Activated CD8-positive, alpha-beta T cell treated with anti-CD3 and anti-CD28 coated beads for 36 hours (primary cell): Measurements from ENCODE around the gene MB21D2. TPM values are rescaled to one million over a fixed set of nuclear protein-coding genes. Genes with fewer than 3 reads are reported as not detected.

Experiments used
- ATAC-seq: fragments of 200-7000 bp; cut with Tn5 transposase; one replicate; pipeline ENCODE4 v1.10.0; 2021; ENCODE audit warnings: mild to moderate bottlenecking, moderate library complexity
- CTCF ChIA-PET: fragments of 350-600 bp; sonication (Branson Sonifier 250); formaldehyde crosslinking; loops from one replicate; lab custom pipeline; 2021; ENCODE audit warnings: antibody characterized with exemption; lab: Charles Lee
- POLR2A ChIA-PET: fragments of 350-600 bp; sonication (Branson Sonifier 250); formaldehyde crosslinking; loops from one replicate; lab custom pipeline; 2021; ENCODE audit warnings: antibody characterized with exemption; lab: Charles Lee
- DNase-seq: peaks from one replicate; pipeline ENCODE4 v3.0.0-alpha.2; 2020
- H3K27ac Mint-ChIP-seq: one replicate; pipeline ENCODE4 v1.8.0; 2021; ENCODE audit warnings: mild to moderate bottlenecking, mixed read lengths
- H3K27me3 Mint-ChIP-seq: one replicate; pipeline ENCODE4 v1.8.0; 2021; ENCODE audit warnings: mixed read lengths
- H3K36me3 Mint-ChIP-seq: one replicate; pipeline ENCODE4 v1.8.0; 2021; ENCODE audit warnings: low read depth, mixed read lengths
- H3K4me1 Mint-ChIP-seq: one replicate; pipeline ENCODE4 v1.8.0; 2021; ENCODE audit warnings: low read depth, mixed read lengths
- H3K4me3 Mint-ChIP-seq: one replicate; pipeline ENCODE4 v1.8.0; 2021; ENCODE audit warnings: mild to moderate bottlenecking, moderate library complexity, mixed read lengths
- H3K9me3 Mint-ChIP-seq: one replicate; pipeline ENCODE4 v1.8.0; 2021; ENCODE audit warnings: mixed read lengths
- CTCF ChIP-seq: fragments of 200-600 bp; IDR thresholded peaks from one replicate; pipeline ENCODE4 v1.8.0; 2022; ENCODE audit warnings: antibody characterized with exemption, mild to moderate bottlenecking
- intact Hi-C: fragments of 100-400 bp; cut with micrococcal nuclease; formaldehyde crosslinking; loops from one replicate; pipeline ENCODE4 v1.10.0; 2022
- total RNA-seq, 2 experiments: library from RNA; stranded (reverse); gene quantifications; one replicate each; pipeline ENCODE4 v1.2.3, GENCODE V29; 2021

MB21D2 gene
- total RNA-seq, 2 experiments from 2014 or later = 3.1 to 3.2 TPM

GRCh38 chr3:192821161-192821560 lies 96.5 kb downstream of the MB21D2 start:
- Mint-ChIP-seq H3K4me3 (no peak overlapping the region), H3K27ac (no peak overlapping the region), H3K4me1 (peaks cover 22% of the 10 kb centered on the region), H3K36me3 (no peaks in the 10 kb centered on the region), H3K27me3 (no peaks in the 10 kb centered on the region), H3K9me3 (no peaks in the 10 kb centered on the region)
- ATAC-seq (no peak), DNase-seq (no peak)
- TF ChIP-seq CTCF = no peak
- intact Hi-C loops = no loop called here
- POLR2A ChIA-PET = no interaction called here
- CTCF ChIA-PET = no interaction called here

GRCh38 chr3:192820161-192820560 lies 97.5 kb downstream of the MB21D2 start:
- intact Hi-C loops = no loop called here
- no peaks in the 10 kb centered on the region for H3K27me3 Mint-ChIP-seq

GRCh38 chr3:192819001-192819569 lies 98.6 kb downstream of the MB21D2 start:
- Mint-ChIP-seq H3K36me3 (no peaks in the 10 kb centered on the region), H3K9me3 (no peaks in the 10 kb centered on the region), H3K4me1 (peaks cover 22% of the 10 kb centered on the region), H3K27ac (peak overlapping the region; percentile 53), H3K27me3 (no peaks in the 10 kb centered on the region), H3K4me3 (no peak overlapping the region)
- DNase-seq (peak; percentile 64), ATAC-seq (peak; percentile 69)
- TF ChIP-seq CTCF = no peak
- ChIA-PET POLR2A (no interaction called here), CTCF (no interaction called here)
- intact Hi-C loops = loop anchor here (5.0 kb wide), 2 partner anchors 78 to 98 kb away; partner anchors contain the start of gene MB21D2

More at GRCh38 chr3:192820161-192820560, 97.5 kb downstream of the MB21D2 start:
- Mint-ChIP-seq H3K27ac (no peak overlapping the region), H3K9me3 (no peaks in the 10 kb centered on the region), H3K4me3 (no peak overlapping the region), H3K36me3 (no peaks in the 10 kb centered on the region), H3K4me1 (peaks cover 22% of the 10 kb centered on the region)
- DNase-seq (no peak), ATAC-seq (no peak)
- TF ChIP-seq CTCF = no peak
- ChIA-PET POLR2A (no interaction called here), CTCF (no interaction called here)

- no peak for TF ChIP-seq CTCF
- no peak for DNase-seq
- Mint-ChIP-seq H3K27ac (peak overlapping the region; percentile 16), H3K36me3 (no peaks in the 10 kb centered on the region), H3K27me3 (no peaks in the 10 kb centered on the region), H3K9me3 (no peaks in the 10 kb centered on the region), H3K4me3 (no peak overlapping the region), H3K4me1 (peaks cover 22% of the 10 kb centered on the region)
- CTCF ChIA-PET = interaction anchor here (1.8 to 6.5 kb wide), 3 partner anchors 9 to 223 kb away, joined by 7 to 124 read pairs (median 13); no protein-coding TSS in a partner anchor
- POLR2A ChIA-PET = interaction anchor here (0.9 to 1.5 kb wide), 3 partner anchors 19 to 82 kb away, joined by 3 to 5 read pairs (median 4); no protein-coding TSS in a partner anchor
- peak; percentile 26 for ATAC-seq
- intact Hi-C loops = loop anchor here (5.0 kb wide), 2 partner anchors 79 to 99 kb away; partner anchors contain the start of gene MB21D2
Measured at GRCh38 chr3:192818126-192818525, 99.5 kb downstream of the MB21D2 start.

- intact Hi-C loops = loop anchor here (2.0 to 5.0 kb wide), 3 partner anchors 80 to 223 kb away; partner anchors contain the start of gene MB21D2
- Mint-ChIP-seq H3K9me3 (no peaks in the 10 kb centered on the region), H3K27ac (no peak overlapping the region), H3K36me3 (no peaks in the 10 kb centered on the region), H3K27me3 (no peaks in the 10 kb centered on the region), H3K4me1 (peaks cover 22% of the 10 kb centered on the region), H3K4me3 (no peak overlapping the region)
- TF ChIP-seq CTCF = no peak
- ChIA-PET POLR2A (interaction anchor here (0.9 to 1.5 kb wide), 3 partner anchors 20 to 82 kb away, joined by 3 to 5 read pairs (median 4); no protein-coding TSS in a partner anchor), CTCF (interaction anchor here (1.3 to 6.5 kb wide), 8 partner anchors 10 to 755 kb away, joined by 3 to 124 read pairs (median 6); partner anchors contain the start of gene MB21D2)
- ATAC-seq = no peak
- no peak for DNase-seq
Measured at GRCh38 chr3:192817506-192817905, 100.2 kb downstream of the MB21D2 start.
